HepG2 (cell line): Measurements from ENCODE around the gene DDX46. TPM values are rescaled to one million over a fixed set of nuclear protein-coding genes. Genes with fewer than 3 reads are reported as not detected.

Experiments used
- AGO1 ChIP-seq: fragments of 200-400 bp; formaldehyde crosslinking; IDR thresholded peaks from 2 replicates; pipeline ENCODE4 v1.6.1; 2017; ENCODE audit warnings: mild to moderate bottlenecking, low read depth, low read length, moderate library complexity; ENCODE audit not compliant: poor library complexity, severe bottlenecking
- ATAD3A ChIP-seq: sonication (generic); formaldehyde crosslinking; IDR thresholded peaks from 2 replicates; pipeline ENCODE4 v1.4.0; 2020; ENCODE audit warnings: missing genetic modification reagents
- ETV5 ChIP-seq: IDR thresholded peaks from 2 replicates; pipeline ENCODE4 v1.6.1; 2018; ENCODE audit warnings: missing biosample characterization, missing genetic modification reagents, inconsistent platforms, borderline replicate concordance
- GTF2F1 ChIP-seq: fragments of 150-350 bp; IDR thresholded peaks from 2 replicates; pipeline ENCODE4 v1.6.1; 2014; ENCODE audit warnings: low read length
- SATB2 ChIP-seq: sonication (generic); formaldehyde crosslinking; IDR thresholded peaks from 2 replicates; pipeline ENCODE4 v1.5.0; 2020; ENCODE audit warnings: missing genetic modification reagents
- SNAI1 ChIP-seq: sonication (generic); formaldehyde crosslinking; IDR thresholded peaks from 2 replicates; pipeline ENCODE4 v1.5.0; 2020; ENCODE audit warnings: mild to moderate bottlenecking, missing genetic modification reagents, borderline replicate concordance
- SSRP1 ChIP-seq: IDR thresholded peaks from 2 replicates; pipeline ENCODE4 v1.6.1; 2016; ENCODE audit warnings: control low read depth
- ZNF317 ChIP-seq: sonication (generic); formaldehyde crosslinking; IDR thresholded peaks from 2 replicates; pipeline ENCODE4 v1.5.0; 2020; ENCODE audit warnings: mild to moderate bottlenecking, missing genetic modification reagents
- ZNF350 ChIP-seq: sonication (generic); formaldehyde crosslinking; IDR thresholded peaks from 2 replicates; pipeline ENCODE4 v1.4.0; 2020; ENCODE audit warnings: mild to moderate bottlenecking, low read depth, missing genetic modification reagents, borderline replicate concordance
- ZNF496 ChIP-seq: sonication (generic); formaldehyde crosslinking; IDR thresholded peaks from 2 replicates; pipeline ENCODE4 v1.8.1; 2023; ENCODE audit warnings: mild to moderate bottlenecking, moderate library complexity, missing genetic modification reagents; ENCODE audit not compliant: insufficient replicate concordance
- ZNF616 ChIP-seq: sonication (generic); formaldehyde crosslinking; IDR thresholded peaks from 2 replicates; pipeline ENCODE4 v1.5.0; 2020; ENCODE audit warnings: low read depth, mild to moderate bottlenecking, missing genetic modification reagents
- polyA plus RNA-seq, 8 experiments: library from polyadenylated mRNA; depleted of rRNA in 3 of 8; stranded (reverse) in 7 of 8; unstranded in 1 of 8; fragments of >200 nt; fragmentation: Illumina TruSeq in 4 of 8; extraction: Trizol in 4 of 8; gene quantifications; 2 replicates each; pipeline versions ENCODE4 v1.2.1 to v1.2.3, GENCODE V29; 2011 to 2016; ENCODE audit warnings: low read depth in 4 of 8, missing spikeins in 1 of 8, mixed read lengths in 1 of 8; ENCODE audit not compliant: insufficient read depth in 1 of 8
- total RNA-seq, 5 experiments: library from RNA; depleted of rRNA; stranded (reverse); fragments of >200 nt; fragmentation: Illumina TruSeq; extraction: Trizol; gene quantifications; 2 replicates each; pipeline ENCODE4 v1.2.3, GENCODE V29; 2016; ENCODE audit warnings: low read depth in 1 of 5
- TF ChIP-seq, protein P1 (sequence below): sonication (generic); formaldehyde crosslinking; IDR thresholded peaks from 2 replicates; pipeline ENCODE4 v1.4.0; 2020; ENCODE audit warnings: missing genetic modification reagents
- TF ChIP-seq, protein P2 (sequence below): sonication (generic); formaldehyde crosslinking; IDR thresholded peaks from 2 replicates; pipeline ENCODE4 v1.9.0; 2022; ENCODE audit warnings: low read depth, missing genetic modification reagents
- TF ChIP-seq, protein P3 (sequence below): sonication (generic); IDR thresholded peaks from 2 replicates; pipeline ENCODE4 v1.6.1; 2016; ENCODE audit warnings: low read depth, borderline replicate concordance
- TF ChIP-seq, protein P4 (sequence below), 2 experiments: sonication (generic) in 1 of 2; formaldehyde crosslinking in 1 of 2; IDR thresholded peaks; 2 replicates each; pipeline versions ENCODE4 v1.5.1 to v1.6.1; 2011 to 2020; ENCODE audit warnings: borderline replicate concordance in 1 of 2, low read depth in 1 of 2, low read length in 1 of 2, mild to moderate bottlenecking in 1 of 2, missing genetic modification reagents in 1 of 2, moderate library complexity in 1 of 2
- TF ChIP-seq, protein P5 (sequence below): sonication (generic); formaldehyde crosslinking; IDR thresholded peaks from 2 replicates; pipeline ENCODE4 v1.8.1; 2023; ENCODE audit warnings: missing genetic modification reagents, mild to moderate bottlenecking, borderline replicate concordance
- TF ChIP-seq, protein P6 (sequence below): sonication (generic); formaldehyde crosslinking; IDR thresholded peaks from 2 replicates; pipeline ENCODE4 v1.9.0; 2021; ENCODE audit warnings: missing genetic modification reagents, borderline replicate concordance

DDX46 gene
- total and polyA plus RNA-seq, 2 of the 13 experiments (the other 11 are each of a cell fraction or from before 2014, with no cell fraction given): 27.3 to 59.3 TPM

DNA sequence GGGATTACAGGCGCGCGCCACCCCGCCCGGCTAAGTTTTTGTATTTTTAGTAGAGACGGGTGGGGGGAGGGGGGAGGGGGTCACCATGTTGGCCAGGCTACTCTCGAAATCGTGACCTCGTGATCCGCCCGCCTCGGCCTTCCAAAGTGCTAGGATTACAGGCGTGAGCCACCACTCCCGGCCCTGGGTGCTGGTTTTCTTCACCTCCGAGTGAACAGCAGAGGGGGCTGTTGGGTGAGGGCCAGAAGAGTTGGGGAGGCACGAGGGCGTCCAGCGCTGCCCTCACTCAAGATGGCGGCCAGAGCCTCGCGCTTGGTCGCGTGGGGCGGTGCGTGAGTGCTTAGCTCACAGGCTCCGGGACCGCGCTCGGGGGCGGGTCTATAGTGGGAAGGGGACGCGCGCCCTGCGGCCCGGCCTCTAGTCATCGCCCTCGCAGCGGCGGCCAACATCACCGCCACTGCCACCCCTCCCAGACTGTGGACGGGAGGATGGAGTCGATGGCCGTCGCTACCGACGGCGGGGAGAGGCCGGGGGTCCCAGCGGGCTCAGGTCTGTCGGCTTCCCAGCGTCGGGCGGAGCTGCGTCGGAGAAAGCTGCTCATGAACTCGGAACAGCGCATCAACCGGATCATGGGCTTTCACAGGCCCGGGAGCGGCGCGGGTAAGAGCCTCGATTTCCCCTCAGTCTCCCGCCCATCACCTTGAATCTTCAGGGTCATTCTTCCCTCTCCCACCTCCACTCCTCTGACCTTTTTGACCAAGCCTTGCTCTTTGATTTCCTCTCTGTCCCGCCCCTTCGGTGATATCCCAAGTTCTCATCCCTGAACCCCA is 20.2 kb upstream of the DDX46 start, which contains the start of gene CAMLG (continued):
- TF ChIP-seq, protein P1, sequence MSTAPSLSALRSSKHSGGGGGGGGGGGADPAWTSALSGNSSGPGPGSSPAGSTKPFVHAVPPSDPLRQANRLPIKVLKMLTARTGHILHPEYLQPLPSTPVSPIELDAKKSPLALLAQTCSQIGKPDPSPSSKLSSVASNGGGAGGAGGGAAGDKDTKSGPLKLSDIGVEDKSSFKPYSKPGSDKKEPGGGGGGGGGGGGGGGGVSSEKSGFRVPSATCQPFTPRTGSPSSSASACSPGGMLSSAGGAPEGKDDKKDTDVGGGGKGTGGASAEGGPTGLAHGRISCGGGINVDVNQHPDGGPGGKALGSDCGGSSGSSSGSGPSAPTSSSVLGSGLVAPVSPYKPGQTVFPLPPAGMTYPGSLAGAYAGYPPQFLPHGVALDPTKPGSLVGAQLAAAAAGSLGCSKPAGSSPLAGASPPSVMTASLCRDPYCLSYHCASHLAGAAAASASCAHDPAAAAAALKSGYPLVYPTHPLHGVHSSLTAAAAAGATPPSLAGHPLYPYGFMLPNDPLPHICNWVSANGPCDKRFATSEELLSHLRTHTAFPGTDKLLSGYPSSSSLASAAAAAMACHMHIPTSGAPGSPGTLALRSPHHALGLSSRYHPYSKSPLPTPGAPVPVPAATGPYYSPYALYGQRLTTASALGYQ (CRISPR knock-in tag): no peak
- TF ChIP-seq SNAI1 (CRISPR knock-in tag) (peak; percentile 86; the same call in 1 of the 2 replicates), ZNF616 (CRISPR knock-in tag) (0 out of 2 replicates have a peak, but pooled peaks have one; percentile 31), ETV5 (CRISPR knock-in tag) (peak; percentile 61), ZNF496 (CRISPR knock-in tag) (no peak), SATB2 (CRISPR knock-in tag) (no peak), GTF2F1 (no peak), ZNF350 (CRISPR knock-in tag) (peak; percentile 98), SSRP1 (CRISPR knock-in tag) (no peak), ATAD3A (CRISPR knock-in tag) (no peak), AGO1 (no peak), ZNF317 (CRISPR knock-in tag) (peak; percentile 88)
- TF ChIP-seq, protein P2, sequence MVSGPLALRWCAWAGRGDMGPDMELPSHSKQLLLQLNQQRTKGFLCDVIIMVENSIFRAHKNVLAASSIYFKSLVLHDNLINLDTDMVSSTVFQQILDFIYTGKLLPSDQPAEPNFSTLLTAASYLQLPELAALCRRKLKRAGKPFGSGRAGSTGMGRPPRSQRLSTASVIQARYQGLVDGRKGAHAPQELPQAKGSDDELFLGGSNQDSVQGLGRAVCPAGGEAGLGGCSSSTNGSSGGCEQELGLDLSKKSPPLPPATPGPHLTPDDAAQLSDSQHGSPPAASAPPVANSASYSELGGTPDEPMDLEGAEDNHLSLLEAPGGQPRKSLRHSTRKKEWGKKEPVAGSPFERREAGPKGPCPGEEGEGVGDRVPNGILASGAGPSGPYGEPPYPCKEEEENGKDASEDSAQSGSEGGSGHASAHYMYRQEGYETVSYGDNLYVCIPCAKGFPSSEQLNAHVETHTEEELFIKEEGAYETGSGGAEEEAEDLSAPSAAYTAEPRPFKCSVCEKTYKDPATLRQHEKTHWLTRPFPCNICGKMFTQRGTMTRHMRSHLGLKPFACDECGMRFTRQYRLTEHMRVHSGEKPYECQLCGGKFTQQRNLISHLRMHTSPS (CRISPR knock-in tag): peak; percentile 54
- TF ChIP-seq, protein P3, sequence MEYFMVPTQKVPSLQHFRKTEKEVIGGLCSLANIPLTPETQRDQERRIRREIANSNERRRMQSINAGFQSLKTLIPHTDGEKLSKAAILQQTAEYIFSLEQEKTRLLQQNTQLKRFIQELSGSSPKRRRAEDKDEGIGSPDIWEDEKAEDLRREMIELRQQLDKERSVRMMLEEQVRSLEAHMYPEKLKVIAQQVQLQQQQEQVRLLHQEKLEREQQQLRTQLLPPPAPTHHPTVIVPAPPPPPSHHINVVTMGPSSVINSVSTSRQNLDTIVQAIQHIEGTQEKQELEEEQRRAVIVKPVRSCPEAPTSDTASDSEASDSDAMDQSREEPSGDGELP: peak; percentile 49; the same call in 1 of the 2 replicates
- TF ChIP-seq, protein P4, sequence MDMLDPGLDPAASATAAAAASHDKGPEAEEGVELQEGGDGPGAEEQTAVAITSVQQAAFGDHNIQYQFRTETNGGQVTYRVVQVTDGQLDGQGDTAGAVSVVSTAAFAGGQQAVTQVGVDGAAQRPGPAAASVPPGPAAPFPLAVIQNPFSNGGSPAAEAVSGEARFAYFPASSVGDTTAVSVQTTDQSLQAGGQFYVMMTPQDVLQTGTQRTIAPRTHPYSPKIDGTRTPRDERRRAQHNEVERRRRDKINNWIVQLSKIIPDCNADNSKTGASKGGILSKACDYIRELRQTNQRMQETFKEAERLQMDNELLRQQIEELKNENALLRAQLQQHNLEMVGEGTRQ (IDR thresholded peaks at IDR 0.05; ENCODE audit: low read depth, low read length): peak; percentile 63
- TF ChIP-seq, protein P4 (CRISPR knock-in tag; IDR thresholded peaks at IDR 0.05; ENCODE audit: borderline replicate concordance): peak; percentile 88
- TF ChIP-seq, protein P5, sequence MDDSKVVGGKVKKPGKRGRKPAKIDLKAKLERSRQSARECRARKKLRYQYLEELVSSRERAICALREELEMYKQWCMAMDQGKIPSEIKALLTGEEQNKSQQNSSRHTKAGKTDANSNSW (CRISPR knock-in tag): no peak
- TF ChIP-seq, protein P6, sequence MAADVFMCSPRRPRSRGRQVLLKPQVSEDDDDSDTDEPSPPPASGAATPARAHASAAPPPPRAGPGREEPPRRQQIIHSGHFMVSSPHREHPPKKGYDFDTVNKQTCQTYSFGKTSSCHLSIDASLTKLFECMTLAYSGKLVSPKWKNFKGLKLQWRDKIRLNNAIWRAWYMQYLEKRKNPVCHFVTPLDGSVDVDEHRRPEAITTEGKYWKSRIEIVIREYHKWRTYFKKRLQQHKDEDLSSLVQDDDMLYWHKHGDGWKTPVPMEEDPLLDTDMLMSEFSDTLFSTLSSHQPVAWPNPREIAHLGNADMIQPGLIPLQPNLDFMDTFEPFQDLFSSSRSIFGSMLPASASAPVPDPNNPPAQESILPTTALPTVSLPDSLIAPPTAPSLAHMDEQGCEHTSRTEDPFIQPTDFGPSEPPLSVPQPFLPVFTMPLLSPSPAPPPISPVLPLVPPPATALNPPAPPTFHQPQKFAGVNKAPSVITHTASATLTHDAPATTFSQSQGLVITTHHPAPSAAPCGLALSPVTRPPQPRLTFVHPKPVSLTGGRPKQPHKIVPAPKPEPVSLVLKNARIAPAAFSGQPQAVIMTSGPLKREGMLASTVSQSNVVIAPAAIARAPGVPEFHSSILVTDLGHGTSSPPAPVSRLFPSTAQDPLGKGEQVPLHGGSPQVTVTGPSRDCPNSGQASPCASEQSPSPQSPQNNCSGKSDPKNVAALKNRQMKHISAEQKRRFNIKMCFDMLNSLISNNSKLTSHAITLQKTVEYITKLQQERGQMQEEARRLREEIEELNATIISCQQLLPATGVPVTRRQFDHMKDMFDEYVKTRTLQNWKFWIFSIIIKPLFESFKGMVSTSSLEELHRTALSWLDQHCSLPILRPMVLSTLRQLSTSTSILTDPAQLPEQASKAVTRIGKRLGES (CRISPR knock-in tag): no peak
